ENCODE measurements around the gene DNAH7. TPM values are rescaled to one million over a fixed set of nuclear protein-coding genes. Genes with fewer than 3 reads are reported as not detected.

DNAH7 gene
- total and polyA plus RNA-seq, 2 of the 4 experiments (the other 2 are of a cell fraction) = 0.22 to 0.36 TPM

DNA sequence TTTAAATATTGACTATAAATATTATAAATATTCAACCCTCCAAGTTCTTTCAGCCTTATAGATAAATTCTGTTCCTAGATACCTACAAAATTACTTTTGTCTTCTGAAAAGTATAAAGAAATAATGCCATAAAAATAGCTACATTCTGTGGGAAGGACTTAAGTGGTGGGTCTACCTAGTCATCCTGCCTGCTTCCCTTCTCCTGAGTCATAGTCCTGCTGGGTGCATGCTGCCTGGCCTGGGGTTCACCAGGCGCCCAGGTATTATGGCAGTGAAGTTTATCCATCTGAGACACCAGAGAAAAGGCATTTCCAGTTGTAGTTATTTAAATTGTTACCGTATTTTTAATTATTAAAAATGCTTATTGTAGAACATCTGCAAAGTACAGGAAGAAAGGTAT lies 244.2 kb downstream of the DNAH7 start:
- H4K5ac ChIP-seq (ENCODE audit: low read depth, low read length) = no peak overlapping the region
- no peak for ATAC-seq (ENCODE audit: low read depth)

More for the DNA sequence above, 244.2 kb downstream of the DNAH7 start:
- Histone ChIP-seq H3K9ac (ENCODE audit: low read depth, low read length) (no peak overlapping the region), H3K9me1 (ENCODE audit: insufficient read depth, low read length) (no peaks in the 10 kb centered on the region), H2BK15ac (ENCODE audit: low read depth, low read length) (no peak overlapping the region), H3K27ac (ENCODE audit: insufficient read depth, low read length) (no peak overlapping the region), H4K91ac (ENCODE audit: insufficient read depth, low read depth, low read length) (no peak overlapping the region; the same call in 1 of the 2 replicates), H3K23ac (ENCODE audit: low read depth, low read length) (no peak overlapping the region), H3K4ac (ENCODE audit: low read depth, low read length) (no peak overlapping the region), H2AFZ (replicated peaks; ENCODE audit: low read length, poor library complexity) (no peak overlapping the region), H3K4me1 (ENCODE audit: control insufficient read depth, insufficient read depth, low read length) (peaks cover 1% of the 10 kb centered on the region), H3K14ac (replicated peaks; ENCODE audit: low read depth, low read length) (no peak overlapping the region), H3K18ac (ENCODE audit: low read depth, low read length) (no peak overlapping the region), H3K4me3 (ENCODE audit: insufficient read depth, low read depth, low read length) (no peak overlapping the region), H2AK9ac (replicated peaks; ENCODE audit: low read depth, low read length, poor library complexity) (no peak overlapping the region), H3K27me3 (ENCODE audit: control insufficient read depth, insufficient read depth, low read length) (no peaks in the 10 kb centered on the region), H3K4me2 (ENCODE audit: low read depth, low read length) (no peak overlapping the region), H2BK20ac (ENCODE audit: low read depth, low read length) (no peak overlapping the region), H2AK5ac (ENCODE audit: low read depth, low read length) (no peak overlapping the region), H3K36me3 (ENCODE audit: control insufficient read depth, insufficient read depth, low read length) (no peaks in the 10 kb centered on the region), H3K9me3 (ENCODE audit: control insufficient read depth, insufficient read depth, low read length) (no peaks in the 10 kb centered on the region), H2BK120ac (ENCODE audit: low read depth, low read length) (no peak overlapping the region), H2BK5ac (ENCODE audit: low read depth, low read length, poor library complexity, severe bottlenecking) (no peak overlapping the region), H4K8ac (ENCODE audit: low read depth in 2 of 2, low read length in 2 of 2) (no peak overlapping the region), H4K20me1 (ENCODE audit: insufficient read depth, low read length) (no peaks in the 10 kb centered on the region), H3K56ac (ENCODE audit: extremely low read depth, insufficient read depth, low read length) (no peak overlapping the region), H3K79me1 (ENCODE audit: low read depth in 1 of 2, low read length in 2 of 2) (no peaks in the 10 kb centered on the region)
- ChIA-PET POLR2A (ENCODE audit: unreplicated experiment) (no interaction called here), CTCF (no interaction called here)
- no peak for TF ChIP-seq BHLHE40 (IDR thresholded peaks at IDR 0.05; ENCODE audit: low read depth, low read length)
- in situ Hi-C loops (cut with MboI; ENCODE audit: low sequenced_read_pairs) = no loop called here
- peak; percentile 23 for DNase-seq
- intact Hi-C loops (cut with micrococcal nuclease) = loop anchor here (5.0 to 10.0 kb wide), 2 partner anchors 73 to 140 kb away; no protein-coding TSS in a partner anchor
- BruUV-seq (replicated peaks) = no TSS peak
- dilution Hi-C loops (cut with HindIII; ENCODE audit: low sequenced_read_pairs, unreplicated experiment) = no loop called here
- WGBS, 2 experiments (ENCODE audit: extremely low coverage in 2 of 2, insufficient read length in 1 of 2) = no CpG with 5 or more reads among the region's 2 CpGs

Data from IMR-90 (cell line).